A549 (cell line): ENCODE data around the gene RIOX2. TPM values are rescaled to one million over a fixed set of nuclear protein-coding genes. Genes with fewer than 3 reads are reported as not detected.

ENCODE experiments used
- ATAC-seq, 2 experiments: fragments of 200-7000 bp in 1 of 2; fragments of >200 bp in 1 of 2; cut with Nextera tagmentation in 1 of 2; cut with Tn5 transposase in 1 of 2; 3 replicates each; pipeline versions ENCODE4 v1.8.0 to v1.9.1; 2018 to 2020; ENCODE audit warnings: mild to moderate bottlenecking in 1 of 2, moderate library complexity in 1 of 2
- CTCF ChIA-PET: fragments of 300-600 bp; sonication (Branson Sonifier 250); formaldehyde crosslinking; extraction: SDS; loops from one replicate; lab custom pipeline; 2021; ENCODE audit warnings: antibody characterized with exemption, inconsistent platforms; lab: Yijun Ruan, JAX
- POLR2A ChIA-PET: fragments of 350-600 bp; formaldehyde crosslinking; extraction: SDS; loops from one replicate; lab custom pipeline; 2021; ENCODE audit warnings: antibody characterized with exemption, inconsistent platforms; lab: Yijun Ruan, JAX
- DNase-seq, 2 experiments: peaks; one replicate each; pipeline versions ENCODE4 v3.0.0 to v3.0.0-alpha.2; 2011 to 2016; ENCODE audit warnings: low read depth in 1 of 2, low spot score in 1 of 2
- FAIRE-seq: peaks from 2 replicates; lab custom pipeline; 2011; peaks lifted over from hg19 to GRCh38; lab: Jason Lieb, UNC
- H3K27ac ChIP-seq, 2 experiments: fragments of >200 bp; sonication (Bioruptor Twin); formaldehyde crosslinking; 3 replicates each; pipeline ENCODE4 v1.5.1; 2016 to 2017
- H3K4me1 ChIP-seq: fragments of >200 bp; sonication (Bioruptor Twin); formaldehyde crosslinking; 3 replicates; pipeline ENCODE4 v1.6.1; 2016
- H3K4me2 ChIP-seq: fragments of >200 bp; sonication (Bioruptor Twin); formaldehyde crosslinking; 3 replicates; pipeline ENCODE4 v1.6.1; 2016
- H3K4me3 ChIP-seq: fragments of >200 bp; sonication (Bioruptor Twin); formaldehyde crosslinking; 3 replicates; pipeline ENCODE4 v1.5.1; 2016
- H3K9me3 ChIP-seq: fragments of >200 bp; sonication (Bioruptor Twin); formaldehyde crosslinking; 3 replicates; pipeline ENCODE4 v1.6.1; 2016
- BCL3 ChIP-seq: fragments of >200 bp; sonication (Bioruptor Twin); formaldehyde crosslinking; IDR thresholded peaks from 3 replicates; pipeline ENCODE4 v1.6.1; 2016
- CBX2 ChIP-seq: fragments of 200-600 bp; sonication (generic); IDR thresholded peaks from 2 replicates; pipeline ENCODE4 v1.6.1; 2016; ENCODE audit warnings: low read depth, mild to moderate bottlenecking, borderline replicate concordance
- CBX8 ChIP-seq: fragments of 200-600 bp; sonication (generic); IDR thresholded peaks from 2 replicates; pipeline ENCODE4 v1.6.1; 2016
- CEBPB ChIP-seq, 2 experiments: fragments of >200 bp in 1 of 2; sonication (Bioruptor Twin) in 1 of 2; formaldehyde crosslinking in 1 of 2; IDR thresholded peaks; 2 replicates each; pipeline ENCODE4 v1.6.1; 2012 to 2016
- CHD2 ChIP-seq: fragments of 150-350 bp; IDR thresholded peaks from 2 replicates; pipeline ENCODE4 v1.6.1; 2014; ENCODE audit warnings: low read length; ENCODE audit not compliant: partially characterized antibody
- CTCF ChIP-seq: fragments of >200 bp; sonication (Bioruptor Twin); formaldehyde crosslinking; IDR thresholded peaks from 3 replicates; pipeline ENCODE4 v1.5.1; 2016
- E2F6 ChIP-seq: IDR thresholded peaks from 2 replicates; pipeline ENCODE4 v1.6.1; 2012; ENCODE audit warnings: low read depth, borderline replicate concordance
- ESRRA ChIP-seq: fragments of 150-350 bp; IDR thresholded peaks from 2 replicates; pipeline ENCODE4 v1.6.1; 2014; ENCODE audit warnings: mild to moderate bottlenecking, low read length, borderline replicate concordance
- FOXS1 ChIP-seq: fragments of 250-450 bp; sonication (Bioruptor Pico); IDR thresholded peaks from 2 replicates; pipeline ENCODE4 v1.5.0; 2020; ENCODE audit warnings: mild to moderate bottlenecking, moderate library complexity
- GATA3 ChIP-seq: IDR thresholded peaks from 2 replicates; pipeline ENCODE4 v1.6.1; 2012; ENCODE audit warnings: borderline replicate concordance
- HDAC2 ChIP-seq: fragments of 200-600 bp; sonication (generic); IDR thresholded peaks from 2 replicates; pipeline ENCODE4 v1.6.1; 2016
- JUNB ChIP-seq: fragments of >200 bp; sonication (Bioruptor Twin); formaldehyde crosslinking; IDR thresholded peaks from 2 replicates; pipeline ENCODE4 v1.6.1; 2016
- KDM5A ChIP-seq: fragments of 200-600 bp; sonication (generic); IDR thresholded peaks from 2 replicates; pipeline ENCODE4 v1.6.1; 2016; ENCODE audit warnings: antibody characterized with exemption, mild to moderate bottlenecking
- MYC ChIP-seq: IDR thresholded peaks from 2 replicates; pipeline ENCODE4 v1.6.1; 2012; ENCODE audit warnings: mild to moderate bottlenecking, inconsistent platforms, low read length, improper control_type of control experiment, borderline replicate concordance
- NFE2L2 ChIP-seq: fragments of 150-350 bp; conservative IDR thresholded peaks from 2 replicates; pipeline ENCODE4 v1.6.1; 2014; ENCODE audit warnings: low read length
- NR3C1 ChIP-seq: fragments of >200 bp; sonication (Bioruptor Twin); formaldehyde crosslinking; IDR thresholded peaks from 3 replicates; pipeline ENCODE4 v1.6.1; 2017
- RAD21 ChIP-seq, 2 experiments: fragments of >200 bp in 1 of 2; sonication (Bioruptor Twin) in 1 of 2; formaldehyde crosslinking in 1 of 2; IDR thresholded peaks in 1 of 2; conservative IDR thresholded peaks in 1 of 2; 2 replicates in 1 of 2; 3 replicates in 1 of 2; pipeline ENCODE4 v1.6.1; 2012 to 2018; ENCODE audit warnings: inconsistent platforms in 1 of 2
- RNF2 ChIP-seq: fragments of 200-600 bp; sonication (generic); IDR thresholded peaks from 2 replicates; pipeline ENCODE4 v1.6.1; 2016; ENCODE audit warnings: low read depth, mild to moderate bottlenecking, antibody characterized with exemption, moderate library complexity, borderline replicate concordance
- TFCP2L1 ChIP-seq: fragments of 250-450 bp; sonication (Bioruptor Pico); IDR thresholded peaks from 2 replicates; pipeline ENCODE4 v1.5.0; 2021; ENCODE audit warnings: mild to moderate bottlenecking
- USF2 ChIP-seq: fragments of 450-650 bp; IDR thresholded peaks from 2 replicates; pipeline ENCODE4 v1.6.1; 2014; ENCODE audit warnings: antibody characterized with exemption
- WGBS: methylation state at CpG from one replicate; pipeline ENCODE4 v1.1.6; 2017; ENCODE audit errors: missing lambda C conversion rate; 5-methylcytosine and 5-hydroxymethylcytosine counted together
- polyA plus RNA-seq, 4 experiments: library from polyadenylated mRNA; depleted of rRNA in 3 of 4; stranded (reverse); fragments of >200 nt; fragmentation: RNase III in 1 of 4; extraction: RNeasy Plus Mini Kit Qiagen cat#74134 plus additional on column Dnase treatment in 1 of 4; gene quantifications; 2 replicates in 3 of 4; 3 replicates in 1 of 4; pipeline ENCODE4 v1.2.3, GENCODE V29; 2011 to 2017

RIOX2 gene
- polyA plus RNA-seq, 2 of the 4 experiments (the other 2 are of a cell fraction): 34.1 to 49.6 TPM

GRCh38 chr3:97958396-97958795 is 13.8 kb downstream of the RIOX2 start:
- no peak for ATAC-seq
- no peaks in the 10 kb centered on the region for H3K4me1 ChIP-seq
- FAIRE-seq: no peak
- no peak for DNase-seq
- no peak overlapping the region for H3K4me3 ChIP-seq
- 80% methylated on average over 2 of the region's 2 CpGs for WGBS
- TF ChIP-seq E2F6: no peak
- ChIA-PET CTCF (interaction anchor here (1.0 kb wide), 1 partner anchor 11 kb away, joined by 4 read pairs; no protein-coding TSS in a partner anchor), POLR2A (no interaction called here)
- no peak overlapping the region for H3K4me2 ChIP-seq
- no peak overlapping the region for H3K27ac ChIP-seq
- no peaks in the 10 kb centered on the region for H3K9me3 ChIP-seq

GRCh38 chr3:97957617-97958311 is 14.5 kb downstream of the RIOX2 start:
- CTCF ChIA-PET: no interaction called here
- no peak overlapping the region for H3K27ac ChIP-seq

More at GRCh38 chr3:97957617-97958311, 14.5 kb downstream of the RIOX2 start:
- FAIRE-seq: no peak
- TF ChIP-seq GATA3: no peak
- no peak for TF ChIP-seq CTCF
- TF ChIP-seq HDAC2: no peak
- TF ChIP-seq NR3C1: no peak
- TF ChIP-seq CBX8: no peak
- TF ChIP-seq FOXS1 (CRISPR knock-in tag): no peak
- no peak for TF ChIP-seq NFE2L2
- TF ChIP-seq USF2: no peak
- no peak for TF ChIP-seq E2F6
- no peak for TF ChIP-seq RAD21 (conservative IDR thresholded peaks at IDR 0.05 in 1 of 2, IDR thresholded peaks at IDR 0.05 in 1 of 2)
- TF ChIP-seq BCL3: no peak
- TF ChIP-seq CEBPB (IDR thresholded peaks at IDR 0.05): no peak
- no peak for TF ChIP-seq CBX2
- no peak for TF ChIP-seq ESRRA
- TF ChIP-seq CHD2: no peak
- no peak for TF ChIP-seq JUNB
- TF ChIP-seq MYC: no peak
- TF ChIP-seq KDM5A: no peak
- TF ChIP-seq RNF2: no peak
- TF ChIP-seq TFCP2L1 (CRISPR knock-in tag): no peak
- H3K4me1 ChIP-seq: no peaks in the 10 kb centered on the region
- POLR2A ChIA-PET: no interaction called here
- 72% methylated on average over 8 of the region's 8 CpGs for WGBS
- no peaks in the 10 kb centered on the region for H3K9me3 ChIP-seq
- H3K4me2 ChIP-seq: no peak overlapping the region
- H3K4me3 ChIP-seq: no peak overlapping the region
- ATAC-seq: no peak; a peak in 2 of 6 replicates
- no peak for DNase-seq
